GM23248 (cell line): ENCODE measurements around the gene CASP5. TPM values are rescaled to one million over a fixed set of nuclear protein-coding genes. Genes with fewer than 3 reads are reported as not detected.

ENCODE experiments used
- DNase-seq: peaks from one replicate; pipeline ENCODE4 v3.0.0-alpha.2; 2015
- H2AFZ ChIP-seq: fragments of 200-600 bp; sonication (generic); 2 replicates; pipeline ENCODE4 v1.6.1; 2016; ENCODE audit warnings: antibody characterized with exemption
- H3F3A ChIP-seq: fragments of 200-600 bp; sonication (generic); 2 replicates; pipeline ENCODE4 v1.6.1; 2016; ENCODE audit warnings: mild to moderate bottlenecking, antibody characterized with exemption, mixed run types; ENCODE audit not compliant: insufficient read depth
- H3K27ac ChIP-seq: fragments of 200-600 bp; sonication (generic); 2 replicates; pipeline ENCODE4 v1.5.1; 2016; ENCODE audit warnings: mild to moderate bottlenecking
- H3K27me3 ChIP-seq: fragments of 200-600 bp; sonication (generic); replicated peaks from 2 replicates; pipeline ENCODE4 v1.6.1; 2016; ENCODE audit warnings: mild to moderate bottlenecking; ENCODE audit not compliant: insufficient read depth
- H3K36me3 ChIP-seq: fragments of 200-600 bp; sonication (generic); 2 replicates; pipeline ENCODE4 v1.6.1; 2016; ENCODE audit warnings: low read depth, mild to moderate bottlenecking
- H3K4me1 ChIP-seq: fragments of 200-600 bp; sonication (generic); 2 replicates; pipeline ENCODE4 v1.6.1; 2016; ENCODE audit warnings: mild to moderate bottlenecking; ENCODE audit not compliant: insufficient read depth
- H3K4me2 ChIP-seq: fragments of 200-600 bp; sonication (generic); one replicate; pipeline ENCODE4 v1.6.1; 2016; ENCODE audit warnings: mild to moderate bottlenecking; ENCODE audit not compliant: unreplicated experiment
- H3K4me3 ChIP-seq: fragments of 200-600 bp; sonication (generic); 2 replicates; pipeline ENCODE4 v1.5.1; 2016; ENCODE audit warnings: mild to moderate bottlenecking
- H3K79me2 ChIP-seq: fragments of 200-600 bp; sonication (generic); 2 replicates; pipeline ENCODE4 v1.6.1; 2016; ENCODE audit warnings: mild to moderate bottlenecking; ENCODE audit not compliant: insufficient read depth
- H3K9ac ChIP-seq: fragments of 200-600 bp; sonication (generic); 2 replicates; pipeline ENCODE4 v1.6.1; 2016; ENCODE audit warnings: mild to moderate bottlenecking
- H3K9me2 ChIP-seq: fragments of 200-600 bp; sonication (generic); 2 replicates; pipeline ENCODE4 v1.6.1; 2016; ENCODE audit warnings: mixed run types, mild to moderate bottlenecking, moderate library complexity; ENCODE audit not compliant: insufficient read depth
- H3K9me3 ChIP-seq: fragments of 200-600 bp; sonication (generic); one replicate; pipeline ENCODE4 v1.6.1; 2017; ENCODE audit warnings: low read depth
- H4K20me1 ChIP-seq: fragments of 200-600 bp; sonication (generic); 2 replicates; pipeline ENCODE4 v1.6.0; 2016; ENCODE audit not compliant: insufficient read depth
- EZH2 ChIP-seq: fragments of 200-600 bp; sonication (generic); IDR thresholded peaks from 2 replicates; pipeline ENCODE4 v1.6.1; 2018; ENCODE audit warnings: antibody characterized with exemption, mild to moderate bottlenecking; ENCODE audit not compliant: insufficient read depth, poor library complexity, severe bottlenecking
- EZH2phosphoT487 ChIP-seq: fragments of 200-600 bp; sonication (generic); IDR thresholded peaks from 2 replicates; pipeline ENCODE4 v1.6.1; 2018; ENCODE audit warnings: antibody characterized with exemption, moderate library complexity, mild to moderate bottlenecking, low read depth; ENCODE audit not compliant: insufficient read depth
- WGBS, 2 experiments: methylation state at CpG; one replicate each; pipeline ENCODE4 v1.1.6; 2015 to 2017; ENCODE audit warnings: low lambda C conversion rate in 2 of 2, low coverage in 1 of 2; ENCODE audit errors: missing lambda C conversion rate in 2 of 2; 5-methylcytosine and 5-hydroxymethylcytosine counted together
- in situ Hi-C: fragments of 300-500 bp; cut with MboI; formaldehyde crosslinking; loops from 2 replicates; pipeline ENCODE4 v1.15.0; 2020
- polyA plus RNA-seq: library from polyadenylated mRNA; unstranded; fragments of >200 nt; fragmentation: Nextera tagmentation; extraction: Ambion mirVana; gene quantifications from 2 replicates; pipeline ENCODE4 v1.2.1, GENCODE V29; 2016
- total RNA-seq: library from RNA; depleted of rRNA; stranded (reverse); fragments of >200 nt; shearing (Covaris generic); gene quantifications from 2 replicates; pipeline ENCODE4 v1.2.3, GENCODE V29; 2014

CASP5 gene
- total and polyA plus RNA-seq, 2 experiments from 2014 or later = not detected

- Histone ChIP-seq H3F3A (peaks cover 8% of the 10 kb centered on the region; the same call in 1 of the 2 replicates), H3K9ac (no peak overlapping the region), H4K20me1 (no peaks in the 10 kb centered on the region), H3K9me2 (no peaks in the 10 kb centered on the region; the same call in 1 of the 2 replicates), H3K27me3 (no peaks in the 10 kb centered on the region), H3K9me3 (no peaks in the 10 kb centered on the region), H3K27ac (no peak overlapping the region), H3K36me3 (no peaks in the 10 kb centered on the region), H2AFZ (peak overlapping the region; percentile 79), H3K4me3 (0 out of 2 replicates have a peak overlapping the region, but pooled peaks have one; percentile 68), H3K79me2 (no peaks in the 10 kb centered on the region), H3K4me2 (peak overlapping the region; percentile 93), H3K4me1 (peaks cover 17% of the 10 kb centered on the region)
- TF ChIP-seq EZH2phosphoT487 (no peak), EZH2 (no peak)
- in situ Hi-C loops = no loop called here
- WGBS, 2 experiments = 63 to 65% methylated on average over 1 of the region's 1 CpG
- no peak for DNase-seq
Observed at GRCh38 chr11:105033781-105034180, 10.8 kb upstream of the CASP5 start.

GRCh38 chr11:105033343-105033742 lies 10.4 kb upstream of the CASP5 start:
- TF ChIP-seq EZH2phosphoT487 (no peak), EZH2 (no peak)
- DNase-seq = no peak
- 70 to 72% methylated on average over 3 of the region's 3 CpGs for WGBS, 2 experiments
- H3K36me3 ChIP-seq = no peaks in the 10 kb centered on the region
- H2AFZ ChIP-seq = no peak overlapping the region
- no peaks in the 10 kb centered on the region for H3K79me2 ChIP-seq
- no peak overlapping the region for H3K27ac ChIP-seq
- H3K4me2 ChIP-seq = no peak overlapping the region
- no peak overlapping the region for H3K4me3 ChIP-seq
- no peaks in the 10 kb centered on the region for H3K9me3 ChIP-seq
- H3K27me3 ChIP-seq = no peaks in the 10 kb centered on the region
- no peaks in the 10 kb centered on the region for H4K20me1 ChIP-seq
- H3F3A ChIP-seq = peaks cover 8% of the 10 kb centered on the region; the same call in 1 of the 2 replicates
- peaks cover 17% of the 10 kb centered on the region for H3K4me1 ChIP-seq
- in situ Hi-C loops = no loop called here
- no peaks in the 10 kb centered on the region; the same call in 1 of the 2 replicates for H3K9me2 ChIP-seq
- H3K9ac ChIP-seq = no peak overlapping the region

GRCh38 chr11:105032495-105032894 lies 9.5 kb upstream of the CASP5 start:
- H3K36me3 ChIP-seq = no peaks in the 10 kb centered on the region
- H2AFZ ChIP-seq = no peak overlapping the region
- no peaks in the 10 kb centered on the region for H4K20me1 ChIP-seq
- H3K27ac ChIP-seq = no peak overlapping the region
- H3K9ac ChIP-seq = no peak overlapping the region
- H3K9me2 ChIP-seq = no peaks in the 10 kb centered on the region; the same call in 1 of the 2 replicates
- H3K4me3 ChIP-seq = no peak overlapping the region
- no peaks in the 10 kb centered on the region for H3K9me3 ChIP-seq
- no peaks in the 10 kb centered on the region for H3K27me3 ChIP-seq
- H3K79me2 ChIP-seq = no peaks in the 10 kb centered on the region
- H3K4me1 ChIP-seq = peaks cover 17% of the 10 kb centered on the region
- TF ChIP-seq EZH2 (no peak), EZH2phosphoT487 (no peak)
- peaks cover 8% of the 10 kb centered on the region; the same call in 1 of the 2 replicates for H3F3A ChIP-seq
- in situ Hi-C loops = no loop called here
- WGBS, 2 experiments = 77 to 85% methylated on average over 2 of the region's 2 CpGs
- DNase-seq = no peak
- no peak overlapping the region for H3K4me2 ChIP-seq

GRCh38 chr11:105027678-105028077 lies 4.7 kb upstream of the CASP5 start:
- Histone ChIP-seq H3K4me2 (no peak overlapping the region), H3K9me3 (no peaks in the 10 kb centered on the region), H3K27ac (no peak overlapping the region), H3K4me1 (no peaks in the 10 kb centered on the region), H3K79me2 (no peaks in the 10 kb centered on the region), H3K36me3 (no peaks in the 10 kb centered on the region), H3F3A (no peaks in the 10 kb centered on the region), H3K9ac (no peak overlapping the region), H2AFZ (no peak overlapping the region), H3K27me3 (no peaks in the 10 kb centered on the region), H3K9me2 (no peaks in the 10 kb centered on the region; the same call in 1 of the 2 replicates), H4K20me1 (no peaks in the 10 kb centered on the region), H3K4me3 (no peak overlapping the region)
- DNase-seq = no peak
- 74 to 75% methylated on average over 3 of the region's 3 CpGs for WGBS, 2 experiments
- in situ Hi-C loops = no loop called here
- TF ChIP-seq EZH2 = no peak
- TF ChIP-seq EZH2phosphoT487 = no peak

GRCh38 chr11:105024394-105024793 lies 1.4 kb upstream of the CASP5 start:
- no peak overlapping the region for H3K9ac ChIP-seq
- H4K20me1 ChIP-seq = no peaks in the 10 kb centered on the region
- H2AFZ ChIP-seq = no peak overlapping the region

More at GRCh38 chr11:105024394-105024793, 1.4 kb upstream of the CASP5 start:
- in situ Hi-C loops = no loop called here
- Histone ChIP-seq H3K4me3 (no peak overlapping the region), H3K9me3 (no peaks in the 10 kb centered on the region), H3K4me2 (no peak overlapping the region), H3K4me1 (no peaks in the 10 kb centered on the region), H3K36me3 (no peaks in the 10 kb centered on the region), H3F3A (no peaks in the 10 kb centered on the region), H3K79me2 (no peaks in the 10 kb centered on the region), H3K27ac (no peak overlapping the region), H3K27me3 (no peaks in the 10 kb centered on the region), H3K9me2 (no peaks in the 10 kb centered on the region; the same call in 1 of the 2 replicates)
- 56 to 67% methylated on average over 1 of the region's 1 CpG for WGBS, 2 experiments
- no peak for TF ChIP-seq EZH2
- no peak for TF ChIP-seq EZH2phosphoT487
- DNase-seq = no peak
